ENCODE results near the gene KCNB1.

- TF ChIP-seq, protein P1, sequence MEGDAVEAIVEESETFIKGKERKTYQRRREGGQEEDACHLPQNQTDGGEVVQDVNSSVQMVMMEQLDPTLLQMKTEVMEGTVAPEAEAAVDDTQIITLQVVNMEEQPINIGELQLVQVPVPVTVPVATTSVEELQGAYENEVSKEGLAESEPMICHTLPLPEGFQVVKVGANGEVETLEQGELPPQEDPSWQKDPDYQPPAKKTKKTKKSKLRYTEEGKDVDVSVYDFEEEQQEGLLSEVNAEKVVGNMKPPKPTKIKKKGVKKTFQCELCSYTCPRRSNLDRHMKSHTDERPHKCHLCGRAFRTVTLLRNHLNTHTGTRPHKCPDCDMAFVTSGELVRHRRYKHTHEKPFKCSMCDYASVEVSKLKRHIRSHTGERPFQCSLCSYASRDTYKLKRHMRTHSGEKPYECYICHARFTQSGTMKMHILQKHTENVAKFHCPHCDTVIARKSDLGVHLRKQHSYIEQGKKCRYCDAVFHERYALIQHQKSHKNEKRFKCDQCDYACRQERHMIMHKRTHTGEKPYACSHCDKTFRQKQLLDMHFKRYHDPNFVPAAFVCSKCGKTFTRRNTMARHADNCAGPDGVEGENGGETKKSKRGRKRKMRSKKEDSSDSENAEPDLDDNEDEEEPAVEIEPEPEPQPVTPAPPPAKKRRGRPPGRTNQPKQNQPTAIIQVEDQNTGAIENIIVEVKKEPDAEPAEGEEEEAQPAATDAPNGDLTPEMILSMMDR (IDR thresholded peaks at IDR 0.05): no peak
- TF ChIP-seq ZFX (IDR thresholded peaks at IDR 0.05; ENCODE audit: borderline replicate concordance): no peak
Observed at GRCh38 chr20:49393803-49394202, 88.7 kb downstream of the KCNB1 start.

Measured in 22Rv1 (cell line).